ENCODE measurements around the gene MPRIP.

The MPRIP gene

GRCh38 chr17:17090642-17091103, 48.4 kb downstream of the MPRIP start:
- no peak overlapping the region for H3K4me3 ChIP-seq (ENCODE audit: low read length)
- TF ChIP-seq, protein P1, sequence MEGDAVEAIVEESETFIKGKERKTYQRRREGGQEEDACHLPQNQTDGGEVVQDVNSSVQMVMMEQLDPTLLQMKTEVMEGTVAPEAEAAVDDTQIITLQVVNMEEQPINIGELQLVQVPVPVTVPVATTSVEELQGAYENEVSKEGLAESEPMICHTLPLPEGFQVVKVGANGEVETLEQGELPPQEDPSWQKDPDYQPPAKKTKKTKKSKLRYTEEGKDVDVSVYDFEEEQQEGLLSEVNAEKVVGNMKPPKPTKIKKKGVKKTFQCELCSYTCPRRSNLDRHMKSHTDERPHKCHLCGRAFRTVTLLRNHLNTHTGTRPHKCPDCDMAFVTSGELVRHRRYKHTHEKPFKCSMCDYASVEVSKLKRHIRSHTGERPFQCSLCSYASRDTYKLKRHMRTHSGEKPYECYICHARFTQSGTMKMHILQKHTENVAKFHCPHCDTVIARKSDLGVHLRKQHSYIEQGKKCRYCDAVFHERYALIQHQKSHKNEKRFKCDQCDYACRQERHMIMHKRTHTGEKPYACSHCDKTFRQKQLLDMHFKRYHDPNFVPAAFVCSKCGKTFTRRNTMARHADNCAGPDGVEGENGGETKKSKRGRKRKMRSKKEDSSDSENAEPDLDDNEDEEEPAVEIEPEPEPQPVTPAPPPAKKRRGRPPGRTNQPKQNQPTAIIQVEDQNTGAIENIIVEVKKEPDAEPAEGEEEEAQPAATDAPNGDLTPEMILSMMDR (conservative IDR thresholded peaks at IDR 0.05; ENCODE audit: low read length): no peak
- DNase-seq (ENCODE audit: low read depth): no peak

DNA sequence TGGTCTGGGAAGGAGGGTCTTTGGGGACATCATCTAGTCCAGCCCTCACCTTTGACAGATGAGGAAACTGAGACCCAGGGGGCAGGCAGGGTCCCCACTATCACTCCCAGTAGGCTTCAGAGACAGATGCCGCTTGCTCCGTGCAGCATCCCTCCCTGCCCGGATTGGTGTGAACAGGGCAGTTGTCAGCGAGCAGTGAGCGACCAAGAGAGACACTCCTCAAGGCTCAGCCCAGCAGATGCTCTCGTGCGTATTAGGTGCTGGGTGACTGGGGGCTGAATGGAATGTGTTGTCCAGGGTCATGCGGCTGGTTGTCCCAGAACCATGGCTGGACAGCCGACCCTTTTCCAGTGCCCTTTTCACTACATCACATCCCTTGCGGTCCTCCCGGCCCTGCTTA, 49.0 kb downstream of the MPRIP start:
- TF ChIP-seq, protein P1 (conservative IDR thresholded peaks at IDR 0.05; ENCODE audit: low read length): no peak
- no peak for DNase-seq (ENCODE audit: low read depth)
- no peak overlapping the region for H3K4me3 ChIP-seq (ENCODE audit: low read length)

GRCh38 chr17:17091856-17092756, 49.8 kb downstream of the MPRIP start:
- no peak overlapping the region for H3K4me3 ChIP-seq (ENCODE audit: low read length)
- no peak for DNase-seq (ENCODE audit: low read depth)
- TF ChIP-seq, protein P1 (conservative IDR thresholded peaks at IDR 0.05; ENCODE audit: low read length): no peak

DNA sequence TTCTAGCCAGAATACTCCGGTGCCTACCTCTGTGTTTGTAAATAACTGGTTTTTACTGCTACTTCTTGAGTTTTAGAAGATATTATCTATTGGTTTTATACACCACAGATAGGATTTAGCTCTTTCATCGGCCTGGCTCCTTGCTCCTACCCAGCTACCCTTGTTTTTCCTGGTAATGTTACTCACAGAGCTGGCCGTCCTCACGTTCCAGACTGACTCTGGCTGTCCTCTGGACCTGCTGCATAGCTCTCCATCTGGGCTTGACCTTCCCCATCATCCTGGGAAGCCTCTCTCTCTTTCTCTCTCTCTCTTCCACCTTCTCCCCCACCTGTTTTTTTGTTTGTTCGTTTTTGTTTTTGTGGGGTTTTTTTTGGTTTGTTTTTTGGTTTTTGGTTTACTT, 51.5 kb downstream of the MPRIP start:
- no peak for DNase-seq (ENCODE audit: low read depth)
- H3K4me3 ChIP-seq (ENCODE audit: low read length): no peak overlapping the region
- TF ChIP-seq, protein P1 (conservative IDR thresholded peaks at IDR 0.05; ENCODE audit: low read length): no peak

DNA sequence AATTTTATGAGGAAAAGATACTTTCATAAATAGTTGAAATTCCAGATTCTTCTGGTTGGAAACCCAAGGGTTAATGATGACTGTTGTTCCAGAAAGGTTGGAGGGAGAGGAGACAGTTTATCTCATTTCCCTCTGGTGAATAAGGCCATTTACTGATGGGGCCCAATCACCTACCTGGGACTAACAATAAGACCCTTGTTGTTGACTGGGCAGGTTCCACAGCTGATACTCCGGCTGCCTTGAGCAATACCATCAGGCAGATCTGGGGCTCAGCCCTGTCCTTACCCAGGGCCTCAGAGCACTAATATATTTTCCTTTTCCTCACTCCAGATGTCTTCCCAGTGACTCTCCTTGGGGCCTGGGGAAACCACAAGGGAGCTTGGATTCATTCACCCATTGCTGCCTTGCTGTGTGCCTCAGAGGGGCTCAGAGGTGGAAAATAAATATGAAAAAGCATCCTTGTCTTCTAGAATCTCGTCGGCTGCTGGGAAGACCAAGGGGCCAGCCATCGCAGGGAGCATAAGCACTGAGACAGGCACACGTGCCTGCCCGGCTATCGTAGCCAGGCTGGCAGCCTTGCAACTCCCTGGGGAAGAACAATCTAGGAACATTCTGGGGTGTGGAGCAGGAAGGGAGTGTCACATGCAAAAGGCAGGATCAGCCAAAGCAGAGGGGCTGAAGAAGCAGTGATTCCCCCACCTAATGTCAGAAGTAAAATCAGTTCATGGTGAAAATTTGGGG, 54.4 kb downstream of the MPRIP start:
- no peak overlapping the region for H3K4me3 ChIP-seq (ENCODE audit: low read length)
- TF ChIP-seq, protein P1 (conservative IDR thresholded peaks at IDR 0.05; ENCODE audit: low read length): no peak
- DNase-seq (ENCODE audit: low read depth): peak; percentile 76

DNA sequence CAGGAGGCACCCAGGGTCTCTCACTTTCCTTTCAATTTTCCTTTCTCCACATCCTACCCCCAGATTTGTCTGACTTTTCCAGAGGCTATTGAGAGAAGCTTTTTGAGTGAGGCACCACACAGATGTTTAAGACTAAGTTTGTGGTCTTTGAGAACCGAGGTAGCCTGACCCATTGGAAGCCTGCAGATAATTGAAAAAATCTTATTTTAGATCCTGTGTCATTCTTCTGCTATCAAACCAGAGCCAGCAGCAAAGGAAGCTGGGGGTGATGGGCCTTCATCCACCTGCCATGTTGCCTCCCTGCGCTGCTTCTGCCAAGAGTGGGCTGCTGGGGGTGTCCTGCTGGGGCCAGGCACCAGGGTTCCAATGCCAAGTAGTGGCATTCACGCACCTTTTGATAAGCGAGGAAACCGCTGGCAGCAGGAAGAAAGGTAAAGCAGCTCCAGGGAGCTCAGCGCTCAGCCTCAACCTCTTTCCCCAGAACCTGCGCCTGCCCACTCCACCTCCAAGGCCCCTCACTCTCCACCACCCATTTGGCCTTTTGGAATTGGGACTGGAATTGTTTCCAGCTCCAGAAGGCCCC, 55.6 kb downstream of the MPRIP start:
- no peak overlapping the region for H3K4me3 ChIP-seq (ENCODE audit: low read length)

More for the DNA sequence above, 55.6 kb downstream of the MPRIP start:
- DNase-seq (ENCODE audit: low read depth): no peak
- TF ChIP-seq, protein P1 (conservative IDR thresholded peaks at IDR 0.05; ENCODE audit: low read length): no peak

Measured in AG10803 (cell line).